Activated CD8-positive, alpha-beta memory T cell treated with anti-CD3 and anti-CD28 coated beads, Interleukin-2, amount 50 U/mL, for 48 hours (primary cell): ENCODE data around the gene DPH2.

Source experiments
- DNase-seq: peaks from one replicate; pipeline ENCODE4 v3.0.0-alpha.2; 2020

DPH2 gene

DNA sequence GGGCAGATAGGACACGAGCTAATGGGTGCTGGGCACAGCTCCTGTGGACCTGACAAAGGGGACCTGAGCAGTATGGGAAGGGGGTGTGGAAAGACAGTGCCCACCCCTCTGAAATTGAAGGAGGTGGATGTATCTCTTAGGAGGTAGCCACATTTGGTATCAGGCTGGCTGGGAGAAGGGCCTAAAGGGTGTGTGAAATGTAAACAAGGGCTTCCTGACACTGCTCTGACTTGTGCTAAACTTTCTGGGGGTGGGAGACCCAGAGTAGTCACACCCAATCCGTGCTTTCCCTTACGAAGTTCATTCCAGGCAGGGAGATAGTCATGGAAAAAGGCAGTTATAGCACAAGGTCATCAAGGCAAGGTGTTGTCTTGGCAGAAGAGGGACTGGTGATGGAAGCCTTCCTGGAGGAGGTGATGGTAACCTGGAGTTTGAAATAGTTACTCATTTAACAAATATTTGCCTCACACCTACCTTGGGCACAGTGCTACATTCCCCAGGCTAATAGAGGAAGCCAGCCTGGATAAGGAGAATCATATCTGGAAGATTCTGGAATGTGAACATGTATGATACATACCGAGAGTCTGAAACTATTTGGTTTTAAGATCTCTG lies 16.3 kb downstream of the DPH2 start:
- DNase-seq, result no peak

DNA sequence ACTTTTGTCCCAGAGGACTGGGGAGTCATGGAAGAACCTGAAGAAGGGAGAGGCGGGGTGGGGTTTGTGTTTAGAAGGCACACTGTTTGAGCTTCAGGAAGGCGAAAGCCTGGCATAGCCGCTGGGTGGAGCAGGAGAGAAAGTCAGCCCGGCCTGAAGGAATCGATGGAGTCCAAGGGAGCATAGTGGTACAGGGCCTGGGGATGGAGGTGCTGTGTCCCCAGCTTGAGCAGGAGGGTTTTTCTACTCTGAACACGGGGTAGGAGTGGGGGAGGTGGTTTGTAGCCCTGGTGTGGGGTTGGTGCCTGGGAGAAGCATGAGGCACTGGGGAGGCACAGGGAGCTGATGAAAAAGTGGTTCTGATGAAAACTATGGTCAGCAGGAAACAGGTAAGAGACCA lies 16.9 kb downstream of the DPH2 start:
- no peak for DNase-seq

DNA sequence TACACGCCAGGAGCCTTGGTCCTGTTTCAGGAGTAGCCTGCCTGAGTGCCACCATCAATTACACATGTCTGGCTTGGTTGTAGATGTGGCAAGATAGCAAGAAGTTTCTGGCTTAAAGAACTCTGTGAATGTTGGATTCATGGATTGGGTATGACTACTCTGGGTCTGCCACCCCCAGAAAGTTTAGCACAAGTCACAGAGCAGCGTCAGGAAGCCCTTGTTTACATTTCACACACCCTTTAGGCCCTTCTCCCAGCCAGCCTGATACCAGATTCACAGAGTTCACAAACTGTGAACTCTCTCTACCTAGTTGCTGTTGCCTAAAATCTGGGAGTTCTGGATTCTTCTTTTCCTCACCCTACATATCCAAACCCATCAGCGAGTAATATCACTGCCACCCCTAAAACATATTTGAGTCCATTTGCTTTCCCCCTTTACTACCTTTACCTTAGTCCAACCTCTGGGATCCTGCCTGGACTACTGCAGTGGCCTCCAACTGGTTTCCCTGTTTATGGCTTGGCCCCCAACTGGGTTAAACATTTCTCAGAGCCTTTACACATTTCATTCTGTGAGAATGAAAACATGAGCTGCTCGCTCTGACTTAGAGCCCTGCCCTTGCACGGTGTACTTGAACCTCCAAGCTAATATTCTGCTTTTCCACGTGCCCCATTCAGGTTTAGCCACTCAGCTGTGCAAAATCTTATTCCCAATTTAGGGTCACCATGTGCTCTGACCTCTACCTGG lies 17.5 kb downstream of the DPH2 start:
- DNase-seq, result no peak

DNA sequence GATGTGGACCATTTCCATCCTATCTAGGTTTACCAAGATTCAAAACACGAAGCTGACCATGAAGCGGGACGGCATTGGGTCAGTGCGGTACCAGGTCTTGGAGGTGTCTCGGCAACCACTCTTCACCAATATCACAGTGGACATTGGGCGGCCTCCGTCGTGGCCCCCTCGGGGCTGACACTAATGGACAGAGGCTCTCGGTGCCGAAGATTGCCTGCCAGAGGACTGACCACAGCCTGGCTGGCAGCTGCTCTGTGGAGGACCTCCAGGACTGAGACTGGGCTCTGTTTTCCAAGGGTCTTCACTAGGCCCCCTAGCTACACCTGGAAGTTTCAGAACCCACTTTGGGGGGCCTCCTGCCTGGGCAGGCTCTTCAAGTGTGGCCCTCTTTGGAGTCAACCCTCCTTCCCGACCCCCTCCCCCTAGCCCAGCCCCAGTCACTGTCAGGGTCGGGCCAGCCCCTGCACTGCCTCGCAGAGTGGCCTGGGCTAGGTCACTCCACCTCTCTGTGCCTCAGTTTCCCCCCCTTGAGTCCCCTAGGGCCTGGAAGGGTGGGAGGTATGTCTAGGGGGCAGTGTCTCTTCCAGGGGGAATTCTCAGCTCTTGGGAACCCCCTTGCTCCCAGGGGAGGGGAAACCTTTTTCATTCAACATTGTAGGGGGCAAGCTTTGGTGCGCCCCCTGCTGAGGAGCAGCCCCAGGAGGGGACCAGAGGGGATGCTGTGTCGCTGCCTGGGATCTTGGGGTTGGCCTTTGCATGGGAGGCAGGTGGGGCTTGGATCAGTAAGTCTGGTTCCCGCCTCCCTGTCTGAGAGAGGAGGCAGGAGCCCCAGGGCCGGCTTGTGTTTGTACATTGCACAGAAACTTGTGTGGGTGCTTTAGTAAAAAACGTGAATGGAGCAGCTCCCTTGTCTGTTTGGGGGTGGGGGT lies 20.7 kb downstream of the DPH2 start:
- no peak for DNase-seq

DNA sequence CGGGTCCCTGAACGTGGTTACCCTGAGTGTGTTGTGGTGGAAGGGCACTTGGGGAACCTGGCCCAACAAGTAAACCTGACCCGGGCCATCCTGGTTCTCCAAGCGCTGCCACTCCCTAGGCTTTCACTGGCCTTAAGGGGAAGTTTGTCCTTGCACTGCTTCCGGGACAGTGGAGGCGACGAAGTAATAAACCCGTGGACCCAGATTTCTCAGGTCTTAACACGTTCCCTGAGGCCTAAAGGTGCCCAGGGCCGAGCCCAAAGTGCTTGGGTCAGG lies 21.3 kb downstream of the DPH2 start:
- no peak for DNase-seq

DNA sequence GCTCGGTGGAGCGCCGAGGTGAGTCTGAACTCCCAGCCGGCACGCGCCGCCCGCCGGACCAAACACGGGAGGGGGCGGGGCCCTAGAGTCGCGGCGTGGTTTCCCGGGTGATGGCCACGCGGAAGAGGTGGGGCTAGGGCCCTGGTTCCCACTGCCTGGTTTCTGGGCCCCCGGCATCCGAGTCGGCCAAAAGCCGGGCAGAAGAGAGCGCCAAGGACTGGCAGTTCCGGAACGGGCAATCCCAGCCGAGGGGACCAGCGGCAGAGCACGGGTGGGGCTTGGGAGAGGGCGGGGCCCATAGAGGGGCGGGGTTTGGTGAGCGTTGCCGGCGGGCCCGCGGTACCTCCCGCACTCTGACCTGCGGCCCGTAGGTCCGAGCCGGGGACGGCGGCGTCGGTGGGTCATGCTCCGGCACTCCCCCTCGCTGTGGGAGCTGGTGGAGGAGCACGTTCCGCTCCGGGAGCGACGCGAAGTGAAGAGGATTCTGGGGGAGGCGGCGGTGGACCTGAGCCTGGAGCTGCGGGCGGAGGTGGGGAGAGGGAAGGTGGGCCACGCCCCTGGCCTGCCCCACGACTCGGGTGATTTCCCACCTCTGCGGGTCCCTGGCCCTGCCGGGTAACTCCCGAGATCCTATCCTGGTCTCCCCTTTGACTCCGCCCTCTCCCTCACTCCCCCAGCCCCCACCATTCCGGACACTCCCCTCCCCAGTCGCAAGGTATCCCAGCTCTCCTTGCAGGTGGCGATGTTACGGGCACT lies 21.8 kb downstream of the DPH2 start, which contains the start of gene CCDC24:
Gene CCDC24, plus strand, starts transcription at position 124 of the 756 bp plus-strand sequence. Its CDS starts 280 bp downstream, at position 404.
- DNase-seq, result peak; percentile 89

DNA sequence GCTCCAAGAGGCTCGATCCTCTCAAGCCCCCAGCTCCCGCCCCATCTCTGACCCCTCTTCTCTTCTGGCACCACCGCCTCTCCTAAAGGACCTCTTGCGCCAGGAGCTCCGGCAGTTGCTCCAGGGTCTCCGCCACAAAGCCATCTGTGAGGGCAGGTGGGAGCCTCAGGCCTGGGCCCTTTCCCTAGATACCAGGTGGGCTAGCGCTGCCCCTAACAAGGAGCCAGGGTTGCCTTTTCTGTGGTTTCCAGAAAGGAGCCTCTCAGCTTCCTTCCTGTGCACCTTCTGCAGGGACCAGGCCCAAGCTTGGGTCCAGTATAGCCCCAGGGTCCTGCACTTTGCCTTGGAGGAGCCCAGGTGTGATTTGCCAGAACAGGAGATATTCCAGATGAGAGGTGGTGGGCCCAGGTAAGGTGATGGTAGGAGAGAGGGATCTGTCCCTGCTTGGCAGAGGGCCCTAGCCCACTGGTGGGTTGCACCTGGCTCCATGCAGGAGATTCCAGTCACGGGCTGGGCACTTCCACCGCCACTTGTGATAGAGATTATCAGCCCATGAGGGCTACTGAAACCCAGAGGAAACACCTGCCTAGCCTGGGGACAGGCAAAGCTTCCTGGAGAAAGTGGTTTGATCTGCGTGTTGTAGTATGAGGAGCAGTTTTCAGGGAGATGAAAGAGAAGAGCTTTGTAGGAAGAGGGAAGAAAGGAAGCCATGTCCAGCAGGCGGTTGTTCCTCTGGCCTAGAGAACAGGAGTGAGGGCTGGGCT lies 22.6 kb downstream of the DPH2 start:
- DNase-seq, result no peak

DNA sequence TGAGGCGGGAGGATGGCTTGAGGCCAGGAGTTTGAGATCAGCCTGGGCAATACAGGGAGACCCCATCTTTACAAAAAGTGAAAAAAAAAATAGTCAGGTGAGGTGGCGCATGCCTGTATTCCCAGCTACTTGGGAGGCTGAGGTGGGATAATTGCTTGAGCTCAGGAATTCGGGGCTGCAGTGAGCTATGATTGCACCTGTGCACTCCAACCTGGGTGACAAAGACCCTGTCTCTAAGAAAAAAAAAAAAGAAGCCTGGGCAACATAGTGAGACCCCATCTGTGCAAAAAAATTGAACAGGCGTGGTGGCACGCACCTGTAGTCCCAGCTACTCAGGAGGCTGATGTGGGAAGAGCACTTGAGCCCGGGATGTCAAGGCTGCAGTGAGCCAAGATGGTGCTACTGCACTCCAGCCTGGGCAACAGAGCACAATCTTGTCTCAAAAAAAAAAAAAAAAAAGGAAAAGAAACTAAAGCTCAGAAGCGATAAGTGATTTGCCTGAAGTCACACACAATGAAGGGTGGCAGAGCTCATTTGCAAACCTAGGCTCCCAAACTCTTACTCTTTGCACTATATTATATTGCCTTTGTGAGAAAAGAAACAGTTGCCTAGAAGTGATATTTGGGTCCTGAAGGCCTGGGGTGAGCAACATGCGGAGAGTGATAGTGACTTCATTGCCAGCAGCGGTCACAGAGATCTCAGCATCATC lies 23.6 kb downstream of the DPH2 start:
- DNase-seq, result no peak

DNA sequence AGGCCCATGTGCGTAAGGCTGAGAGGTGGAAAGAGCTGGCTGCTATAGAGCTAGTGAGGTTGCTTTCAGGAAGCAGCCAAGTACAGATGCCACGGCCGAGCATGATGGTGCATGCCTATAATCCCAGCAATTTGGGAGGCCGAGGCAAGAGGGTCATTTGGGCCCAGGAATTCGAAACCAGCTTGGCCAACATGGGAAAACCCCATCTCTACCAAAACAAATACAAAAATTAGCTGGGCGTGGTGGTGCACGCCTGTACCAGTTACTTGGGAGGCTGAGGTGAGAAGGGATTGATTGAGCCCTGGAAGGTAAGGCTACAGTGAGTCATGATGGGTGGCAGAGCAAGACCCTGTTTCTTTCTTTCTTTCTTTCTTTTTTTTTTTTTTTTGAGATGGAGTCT lies 24.3 kb downstream of the DPH2 start:
- no peak for DNase-seq

DNA sequence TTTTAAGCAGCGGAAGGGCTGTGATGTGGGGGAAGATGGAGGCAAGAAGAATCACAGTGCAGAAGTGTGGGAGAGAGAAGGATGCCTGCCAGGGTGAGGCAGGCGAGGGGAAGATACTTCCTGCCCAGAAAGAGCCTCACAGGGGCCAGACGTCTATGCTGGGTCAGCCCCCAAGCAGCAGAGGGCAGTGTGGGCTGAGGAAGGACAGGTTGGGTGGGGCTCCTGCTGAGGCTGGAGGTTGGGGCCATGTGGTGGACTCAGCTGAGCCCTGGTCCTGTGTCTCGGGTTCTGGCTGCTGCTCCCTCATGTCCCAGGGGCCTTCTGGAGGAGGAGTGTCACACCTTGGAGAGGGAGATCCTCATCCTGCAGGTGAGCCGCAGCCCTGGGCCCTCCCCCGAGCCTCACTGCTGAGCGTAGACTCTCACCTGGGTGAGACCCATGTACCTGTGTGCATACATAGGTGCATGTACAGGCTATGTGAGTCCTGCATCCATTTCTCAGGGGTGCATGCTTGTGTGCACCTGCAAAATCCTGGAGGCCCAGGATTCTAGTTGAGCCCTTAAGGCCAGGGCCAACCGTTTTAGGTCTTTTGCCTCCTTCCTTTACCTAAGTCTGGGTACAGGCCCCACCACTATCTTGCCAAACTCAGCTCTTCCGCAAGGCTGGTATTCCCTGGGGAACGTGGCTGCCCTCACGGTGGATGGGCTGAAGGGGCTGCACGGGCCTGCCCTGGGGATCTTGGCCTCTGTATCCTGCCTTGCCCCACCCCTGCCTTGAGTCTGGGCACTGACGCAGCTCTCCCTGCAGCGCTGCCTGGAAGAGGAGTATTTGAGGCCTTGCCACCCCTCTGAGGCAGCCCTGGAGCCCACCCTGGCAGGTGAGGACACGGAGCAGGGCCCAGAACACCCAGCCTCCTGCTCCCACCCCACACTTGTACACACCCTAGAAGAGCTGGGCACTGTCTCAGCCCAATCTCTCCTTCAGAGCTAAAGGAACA lies 25.3 kb downstream of the DPH2 start:
- no peak for DNase-seq

DNA sequence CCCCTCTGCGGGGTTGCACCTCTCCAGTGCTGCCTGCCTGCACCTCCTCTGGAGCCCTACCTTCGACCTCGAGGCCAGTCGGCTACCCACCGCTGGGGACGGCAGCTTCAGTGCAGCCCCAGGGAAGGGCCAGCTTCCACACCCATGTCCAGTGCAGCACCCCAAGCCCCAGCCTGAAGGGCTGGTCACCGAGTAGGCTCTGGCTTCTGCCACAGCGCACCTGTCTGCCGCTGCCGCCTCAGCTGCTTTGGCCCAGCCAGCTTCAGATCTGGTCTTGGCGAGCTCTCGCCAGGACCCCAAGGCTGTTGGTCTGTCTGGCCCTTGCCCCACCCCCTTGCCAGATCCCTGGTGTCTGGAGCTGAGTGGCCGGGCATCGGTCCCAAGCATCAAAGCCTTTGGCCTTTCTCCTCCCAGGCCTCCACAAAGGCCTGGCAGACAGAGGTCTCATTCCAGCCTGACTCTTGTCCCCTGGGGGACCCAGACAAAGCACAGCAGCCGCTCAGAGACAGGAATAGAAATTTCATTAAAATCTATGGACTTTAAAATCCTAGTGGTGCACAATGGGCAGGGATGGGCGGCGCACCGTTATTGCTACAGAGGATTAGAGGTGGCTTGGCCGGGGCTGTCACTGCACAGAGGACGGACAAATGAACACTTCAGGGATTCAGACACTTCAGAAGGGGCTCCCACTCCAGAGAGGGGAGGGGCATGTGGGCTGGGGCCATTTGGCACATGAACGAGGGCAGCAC lies 26.3 kb downstream of the DPH2 start:
- no peak for DNase-seq

DNA sequence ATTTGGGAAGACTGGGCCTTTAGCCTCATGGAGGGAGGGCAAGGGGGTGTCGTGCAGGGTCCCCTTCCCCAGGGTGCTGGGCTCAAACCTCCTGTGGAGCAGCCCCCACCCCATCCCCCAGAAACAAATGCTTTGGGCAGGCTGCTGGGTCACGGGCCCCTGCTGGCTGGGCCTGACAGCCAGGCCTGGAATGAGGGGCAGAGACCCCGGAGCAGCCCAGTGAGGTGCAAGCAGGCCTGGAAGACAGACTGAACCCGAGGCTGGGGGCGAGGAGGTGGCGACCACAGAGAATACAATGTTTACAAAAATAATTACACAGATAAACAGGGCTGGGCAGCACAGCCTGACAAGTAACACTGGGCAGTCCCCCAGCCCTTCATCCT lies 26.9 kb downstream of the DPH2 start:
- DNase-seq, result no peak

DNA sequence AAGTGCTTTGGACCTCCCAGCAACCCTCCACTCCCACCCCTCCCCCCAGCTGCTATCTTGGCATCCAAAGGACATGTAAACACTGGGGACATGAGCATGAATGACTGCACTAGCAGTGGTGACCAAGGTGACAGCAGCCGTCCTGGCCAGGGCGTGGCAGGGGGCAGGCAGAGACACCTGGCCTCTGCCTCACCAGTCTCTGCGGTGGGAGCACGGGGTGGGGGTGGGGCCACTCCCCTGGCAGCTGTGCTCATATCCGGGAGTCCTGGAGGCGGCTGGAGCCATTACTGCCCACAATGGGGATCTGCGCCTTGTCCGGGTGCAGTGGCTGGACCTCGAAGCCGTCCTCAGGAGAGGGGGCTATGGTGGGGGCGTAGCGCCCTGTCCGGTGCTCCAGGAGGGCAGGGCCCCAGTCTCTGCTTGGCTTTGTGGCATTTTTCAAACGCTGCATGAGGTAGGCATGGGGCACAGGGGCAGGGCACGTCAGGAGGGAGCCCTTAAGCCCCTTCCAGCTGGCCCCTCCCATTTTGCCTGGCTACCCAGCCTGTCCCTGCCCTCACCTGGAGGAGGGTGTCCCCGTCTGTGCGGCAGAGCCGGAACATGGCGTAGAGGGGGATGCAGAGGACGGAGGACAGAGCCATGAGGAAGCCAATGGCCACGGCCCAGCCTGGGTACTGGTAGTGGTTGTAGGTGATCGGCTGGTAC lies 27.6 kb downstream of the DPH2 start:
- DNase-seq, result no peak

DNA sequence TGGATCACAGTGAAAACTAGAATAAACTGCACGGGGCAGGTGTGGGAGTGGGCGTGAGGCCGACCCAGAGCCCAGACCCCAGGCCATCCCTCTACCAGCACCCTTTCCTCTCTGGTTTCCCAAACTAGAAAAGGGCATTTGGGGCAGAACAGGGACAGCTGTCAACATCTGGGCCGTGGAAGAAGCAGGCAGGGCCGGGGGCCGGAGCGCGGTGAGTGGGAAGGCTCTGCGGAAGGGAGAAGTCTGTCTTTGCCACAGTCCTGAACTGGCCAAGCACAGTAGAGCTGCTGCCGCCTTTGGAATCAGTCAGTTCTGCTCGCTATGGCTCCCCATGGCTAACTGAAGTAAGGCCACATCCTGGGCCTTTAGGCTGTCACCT lies 28.2 kb downstream of the DPH2 start:
- no peak for DNase-seq

DNA sequence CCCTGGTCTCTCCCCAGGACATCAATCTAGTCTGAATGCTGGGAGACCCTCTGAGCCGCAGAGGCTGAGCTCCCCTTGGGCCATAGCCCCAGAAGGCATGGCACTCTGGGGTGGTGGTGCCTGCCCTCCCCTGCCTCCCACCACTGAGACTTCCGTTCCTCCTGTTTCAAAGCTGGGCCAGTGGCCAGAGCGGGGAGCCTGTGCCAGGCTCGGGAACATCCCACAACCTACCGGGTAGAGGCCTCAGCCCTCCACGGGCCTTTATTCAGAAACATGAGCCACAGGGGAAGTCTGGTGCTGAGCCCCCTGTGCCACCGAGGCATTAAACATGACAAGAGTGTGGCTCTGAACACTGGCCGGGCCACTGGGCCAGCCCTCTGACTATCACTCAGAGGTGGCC lies 29.6 kb downstream of the DPH2 start:
- no peak for DNase-seq

DNA sequence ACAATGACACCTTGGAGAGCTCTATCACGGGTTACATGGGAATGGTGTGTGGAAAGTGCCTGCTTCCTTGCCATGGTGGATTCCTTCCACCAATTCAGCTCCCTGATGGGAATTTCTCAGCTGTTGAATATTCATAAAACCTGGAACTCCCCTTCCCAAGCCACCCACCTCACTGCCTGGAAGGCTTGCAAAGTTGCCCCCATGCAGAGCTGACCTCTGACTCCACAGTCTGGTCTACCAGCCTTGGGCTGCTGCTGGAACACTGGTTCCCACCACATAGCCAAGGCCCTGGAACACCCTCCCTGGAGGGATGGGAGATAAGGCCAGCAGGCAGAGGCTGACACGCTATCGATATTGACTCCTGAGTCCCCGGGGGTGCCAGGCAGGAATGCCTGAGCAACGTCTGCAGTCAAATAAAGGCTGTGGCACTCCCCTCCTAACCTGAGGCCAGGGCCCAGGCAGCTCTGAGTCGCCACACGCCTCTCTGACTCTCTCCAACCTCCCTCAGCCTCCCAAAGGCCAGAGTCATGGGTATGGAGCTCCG lies 30.4 kb downstream of the DPH2 start:
- DNase-seq, result no peak

DNA sequence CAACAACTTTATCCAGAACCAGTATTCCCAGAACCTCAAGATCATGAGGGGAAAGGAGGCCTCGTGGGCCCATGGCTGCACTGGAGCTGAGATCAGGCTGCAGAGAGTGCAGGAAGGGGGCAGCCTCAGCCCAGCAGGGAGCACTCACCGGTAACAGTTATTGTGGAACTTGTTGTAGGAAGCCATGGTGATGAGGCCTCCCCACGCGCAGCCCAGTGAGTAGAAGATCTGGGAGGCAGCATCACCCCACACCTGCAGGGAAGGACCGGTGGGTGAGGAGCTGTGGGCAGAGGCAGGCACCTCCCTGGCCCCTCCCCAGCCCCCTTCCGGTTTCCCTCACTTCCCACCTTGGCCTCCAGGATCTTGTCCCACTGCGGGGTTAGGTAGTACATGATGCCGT lies 32.4 kb downstream of the DPH2 start:
- DNase-seq, result no peak

DNA sequence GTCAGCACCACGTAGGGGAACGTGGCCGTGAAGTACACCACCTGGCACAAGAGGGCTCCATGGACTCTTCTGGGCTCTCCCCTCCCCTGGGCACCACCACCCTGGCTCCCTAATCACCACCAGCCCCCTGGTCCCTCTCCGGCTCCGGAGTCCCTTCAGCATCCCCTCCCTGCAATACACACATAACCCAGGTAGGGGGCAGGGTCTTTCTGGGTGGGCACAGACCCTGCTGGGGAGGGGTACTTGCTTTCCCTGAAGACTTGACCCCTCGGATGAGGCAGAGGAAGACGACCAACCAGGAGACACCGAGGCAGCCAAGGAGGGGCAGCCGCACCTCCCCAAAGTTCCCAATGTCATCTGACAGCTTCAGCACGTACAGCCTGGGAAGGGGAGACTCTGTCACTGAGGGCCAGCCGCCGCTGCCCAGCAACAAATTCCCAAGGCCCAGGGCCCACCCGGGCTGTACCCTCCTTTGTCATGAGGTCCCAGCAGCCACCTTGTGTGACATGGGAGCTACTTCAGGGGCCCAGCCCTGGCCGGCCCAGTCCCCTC lies 32.9 kb downstream of the DPH2 start:
- DNase-seq, result no peak
